ENCODE measurements around the gene SCAI. TPM values are rescaled to one million over a fixed set of nuclear protein-coding genes. Genes with fewer than 3 reads are reported as not detected.
"Not testable (repeated sequence)": the region's sequence is repeated elsewhere in the genome, so short reads cannot be mapped to it uniquely, and the experiment has no call there.

Gene SCAI
- total RNA-seq (2014; rRNA removed; shearing (Covaris generic)): 3.9 and 8.1 TPM in 2 replicates

GRCh38 chr9:125143377-125144090, at the start of gene SCAI:
Gene SCAI, minus strand, starts transcription at chr9:125143528. Its CDS starts 91 bp downstream, at chr9:125143437.
- peak; percentile 99 for DNase-seq (ENCODE audit: low spot score)

- DNase-seq (ENCODE audit: low spot score): no peak
Measured at GRCh38 chr9:125190361-125190801, 47.1 kb upstream of the SCAI start.

- peak; percentile 92 for DNase-seq (ENCODE audit: low spot score)
Measured at GRCh38 chr9:125189361-125190289, 46.3 kb upstream of the SCAI start, which contains the start of gene PPP6C. Gene PPP6C, minus strand, starts transcription at chr9:125189803. Its CDS starts 85 bp downstream, at chr9:125189718.

GRCh38 chr9:125189011-125189360, 45.7 kb upstream of the SCAI start:
- DNase-seq (ENCODE audit: low spot score): no peak

DNA sequence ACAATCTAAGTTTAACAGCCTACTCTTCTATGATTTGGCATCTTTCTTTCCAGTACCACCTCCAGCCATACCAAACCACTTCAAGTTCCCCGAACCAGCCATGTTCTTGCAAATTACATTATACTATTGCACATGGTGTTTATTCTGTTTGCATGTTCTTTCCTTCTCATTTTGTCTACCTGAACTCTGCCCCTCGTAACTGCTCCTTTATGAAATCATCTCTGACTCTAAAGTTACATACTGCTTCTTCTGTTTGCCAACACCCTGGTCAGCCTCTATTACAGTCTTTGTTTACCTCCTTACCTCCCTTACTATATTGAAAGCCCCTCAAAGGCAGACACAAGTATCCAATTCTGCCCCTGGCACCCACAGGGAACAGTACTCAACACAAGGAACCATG, 40.2 kb upstream of the SCAI start:
- no peak for DNase-seq (ENCODE audit: low spot score)

DNA sequence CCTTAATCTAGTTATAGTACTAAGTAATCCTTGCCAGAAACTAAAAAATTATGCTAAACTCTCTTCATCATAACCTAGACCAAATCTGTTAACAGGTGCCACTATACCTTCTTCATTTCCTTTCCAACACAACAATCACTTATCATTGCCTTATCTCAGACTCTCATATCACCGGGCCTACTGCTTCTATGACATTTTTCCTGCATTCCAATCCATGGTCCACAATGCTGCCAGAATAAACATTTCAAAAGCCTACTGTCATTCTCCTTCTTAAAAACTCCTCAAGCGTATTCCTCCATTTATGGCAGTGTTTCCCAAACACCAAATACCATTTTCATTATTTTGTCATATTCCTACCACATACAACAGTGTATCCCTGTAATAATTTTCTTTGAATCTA, 39.7 kb upstream of the SCAI start:
- no peak for DNase-seq (ENCODE audit: low spot score)

GRCh38 chr9:125181756-125182155, 38.4 kb upstream of the SCAI start:
- not testable (repeated sequence) for DNase-seq (ENCODE audit: low spot score)

- no peak for DNase-seq (ENCODE audit: low spot score)
Measured at GRCh38 chr9:125180876-125181275, 37.5 kb upstream of the SCAI start.

DNA sequence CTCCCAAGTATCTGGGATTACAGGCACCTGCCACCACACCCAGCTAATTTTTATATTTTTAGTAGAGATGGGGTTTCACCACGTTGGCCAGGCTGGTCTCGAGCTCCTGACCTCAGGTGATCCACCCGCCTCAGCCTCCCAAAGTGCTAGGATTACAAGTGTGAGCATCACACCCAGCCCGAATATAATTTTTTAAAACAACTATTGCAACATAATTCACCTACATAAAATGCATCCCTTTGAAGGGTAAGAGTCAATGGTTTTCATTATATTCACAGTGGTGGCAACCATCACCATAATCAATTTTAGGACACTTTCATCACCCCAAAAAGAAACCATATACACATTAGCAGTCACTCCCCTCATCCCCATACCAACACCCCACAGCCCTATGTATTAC, 36.4 kb upstream of the SCAI start:
- not testable (repeated sequence) for DNase-seq (ENCODE audit: low spot score)

DNA sequence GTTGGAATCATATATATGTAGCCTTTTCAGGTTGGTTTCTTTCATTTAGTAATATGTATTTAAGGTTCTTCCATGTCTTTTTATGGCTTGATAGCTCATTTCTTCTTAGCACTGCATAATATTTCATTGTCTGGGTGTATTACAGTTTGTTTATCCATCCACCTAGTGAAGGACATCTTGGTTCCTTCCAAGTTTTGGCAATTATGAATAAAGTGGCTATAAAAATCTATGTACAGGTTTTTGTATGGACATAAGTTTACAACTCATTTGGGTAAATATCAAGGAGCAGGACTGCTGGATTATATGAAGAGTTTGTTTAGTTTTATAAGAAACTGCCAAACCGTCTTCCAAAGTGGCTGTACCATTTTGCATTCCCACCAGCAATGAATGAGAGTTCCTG, 34.6 kb upstream of the SCAI start:
- no peak for DNase-seq (ENCODE audit: low spot score)

DNA sequence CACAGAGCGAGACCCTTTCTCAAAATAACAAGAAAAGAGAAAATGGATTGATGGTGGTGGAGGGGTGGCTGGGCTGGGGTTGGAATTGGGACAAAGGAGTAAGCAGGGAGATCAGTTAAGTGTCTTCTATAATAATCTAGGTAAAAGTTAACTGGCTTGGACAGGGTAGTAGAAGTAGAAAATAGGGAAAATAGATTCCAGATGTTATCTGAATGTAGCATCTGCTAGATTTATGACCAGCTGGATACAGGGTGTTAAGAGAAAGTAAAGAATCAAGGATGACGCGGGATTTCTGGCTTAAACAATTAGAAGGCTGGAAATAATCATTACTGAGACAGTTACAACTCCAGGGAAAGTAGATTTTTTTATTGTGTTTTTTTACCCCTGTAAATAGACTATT, 33.3 kb upstream of the SCAI start:
- DNase-seq (ENCODE audit: low spot score): no peak

DNA sequence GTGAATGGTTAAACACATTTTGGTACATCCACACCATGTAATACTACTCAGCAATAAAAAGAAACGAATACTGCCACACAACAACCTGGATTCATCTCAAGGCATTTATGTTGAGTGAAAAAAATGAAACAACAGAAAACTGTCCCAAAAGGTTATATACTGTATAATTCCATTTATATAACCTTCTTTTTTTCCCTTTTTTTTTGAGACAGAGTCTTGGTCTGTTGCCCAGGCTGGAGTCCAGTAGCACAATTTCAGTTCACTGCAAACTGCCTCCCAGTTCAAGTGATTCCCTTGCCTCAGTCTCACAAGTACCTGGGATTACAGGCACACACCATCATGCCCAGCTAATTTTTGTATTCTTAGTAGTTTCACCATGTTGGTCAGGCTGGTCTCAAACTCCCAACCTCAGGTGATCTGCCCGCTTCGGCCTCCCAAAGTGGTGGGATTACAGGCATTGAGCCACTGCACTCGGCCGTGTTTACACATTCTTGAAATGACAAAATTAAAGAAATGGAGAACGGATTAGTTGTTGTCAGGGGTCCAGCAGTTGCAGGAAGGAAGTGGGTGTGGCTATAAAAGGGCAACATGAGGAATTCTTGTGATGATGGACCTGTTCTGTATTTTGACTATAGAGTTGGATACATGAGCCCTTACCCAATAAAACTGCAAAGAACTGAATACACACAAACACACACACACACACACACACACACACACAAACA, 28.9 kb upstream of the SCAI start:
- no peak for DNase-seq (ENCODE audit: low spot score)

DNA sequence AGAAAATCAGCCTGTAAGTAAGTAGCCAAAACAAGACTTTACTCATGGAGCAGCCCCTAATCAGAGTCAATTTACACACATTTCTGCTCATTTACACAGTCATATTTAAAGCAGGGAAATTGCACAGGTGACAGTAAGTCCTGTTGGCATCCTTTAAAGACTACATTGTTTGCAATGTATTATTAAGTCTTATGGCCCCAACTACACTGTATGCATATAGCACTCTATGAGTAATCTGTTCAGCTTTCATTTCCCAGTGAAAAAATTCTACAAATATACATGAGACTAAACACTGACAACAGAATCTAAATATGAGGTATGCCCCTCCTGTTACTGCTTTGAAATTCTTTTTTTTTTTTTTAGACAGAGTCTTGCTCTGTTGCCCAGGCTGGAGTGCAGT, 26.6 kb upstream of the SCAI start:
- DNase-seq (ENCODE audit: low spot score): no peak

DNA sequence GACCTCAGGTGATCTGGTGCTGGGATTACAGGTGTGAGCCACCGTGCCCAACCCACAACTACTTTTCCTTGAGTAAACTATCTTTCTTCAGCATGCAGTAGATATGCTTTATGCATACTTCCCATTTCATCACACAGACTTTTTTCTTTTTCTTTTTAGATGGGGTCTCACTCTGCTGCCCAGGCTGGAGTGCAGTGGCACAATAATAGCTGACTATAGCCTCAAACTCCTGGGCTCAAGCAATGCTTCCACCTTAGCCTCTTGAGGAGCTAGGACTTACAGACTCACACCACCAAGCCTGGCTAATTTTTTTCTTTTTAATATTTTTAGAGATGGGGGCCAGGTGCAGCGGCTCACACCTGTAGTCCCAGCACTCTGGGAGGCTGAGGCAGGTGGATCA, 23.4 kb upstream of the SCAI start:
- no peak for DNase-seq (ENCODE audit: low spot score)

GRCh38 chr9:125162891-125163290, 19.6 kb upstream of the SCAI start:
- not testable (repeated sequence) for DNase-seq (ENCODE audit: low spot score)

- DNase-seq (ENCODE audit: low spot score): no peak
Measured at GRCh38 chr9:125161284-125161918, 18.1 kb upstream of the SCAI start.

- DNase-seq (ENCODE audit: low spot score): no peak
Measured at GRCh38 chr9:125160750-125161149, 17.4 kb upstream of the SCAI start.

GRCh38 chr9:125156551-125156950, 13.2 kb upstream of the SCAI start:
- no peak for DNase-seq (ENCODE audit: low spot score)

DNA sequence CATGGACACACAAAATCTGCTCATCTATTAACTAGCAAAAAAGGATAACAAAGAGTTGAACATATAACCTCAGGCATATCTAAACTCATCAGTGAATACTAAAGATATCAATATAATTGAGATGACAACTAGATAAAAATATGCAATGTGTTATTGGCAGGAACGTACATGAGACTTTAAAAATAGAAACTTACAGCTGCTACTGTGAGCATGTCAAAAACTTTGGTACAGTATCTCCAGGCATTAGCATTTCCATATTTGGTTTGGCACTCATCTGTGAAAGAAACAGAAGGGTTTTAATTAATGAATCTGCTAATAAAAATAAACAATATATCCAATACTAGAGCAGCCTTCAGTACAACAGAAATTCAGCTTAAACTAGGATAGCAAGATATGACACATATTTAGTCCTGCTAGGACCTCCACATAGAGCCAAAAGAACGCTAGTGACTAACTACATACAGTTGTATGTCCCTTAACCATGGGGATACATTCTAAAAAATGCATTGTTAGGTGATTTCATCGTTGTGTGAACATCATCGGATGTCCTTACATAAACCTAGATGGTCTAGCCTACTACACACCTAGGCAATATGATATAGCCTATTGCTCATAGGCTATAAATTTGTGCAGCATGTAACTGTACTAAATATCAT, 10.5 kb upstream of the SCAI start:
- DNase-seq (ENCODE audit: low spot score): no peak

GRCh38 chr9:125151730-125152129, 8.4 kb upstream of the SCAI start:
- DNase-seq (ENCODE audit: low spot score): no peak

All from H4 (cell line).